Subcutaneous abdominal adipose tissue (tissue), 5 donors: ENCODE results near the gene MARCHF2.
"Not testable (repeated sequence)": the region's sequence is repeated elsewhere in the genome, so short reads cannot be mapped to it uniquely, and the experiment has no call there.

Experiments used
- H3K27ac ChIP-seq: one replicate; pipeline ENCODE4 v1.7.0; 2013; ENCODE audit warnings: low read depth, mild to moderate bottlenecking, inconsistent platforms, low read length, moderate library complexity
- H3K27me3 ChIP-seq, 5 donors: one replicate each; pipeline ENCODE4 v1.7.0; 2013; ENCODE audit warnings: low read length in 5 of 5, inconsistent platforms in 1 of 5; ENCODE audit not compliant: control insufficient read depth in 5 of 5, insufficient read depth in 4 of 5
- H3K36me3 ChIP-seq, 5 donors: one replicate each; pipeline ENCODE4 v1.7.0; 2013; ENCODE audit warnings: low read length in 5 of 5; ENCODE audit not compliant: control insufficient read depth in 5 of 5, insufficient read depth in 5 of 5
- H3K4me1 ChIP-seq, 5 donors: one replicate each; pipeline ENCODE4 v1.7.0; 2013; ENCODE audit warnings: low read length in 5 of 5, mild to moderate bottlenecking in 3 of 5, moderate library complexity in 1 of 5; ENCODE audit not compliant: control insufficient read depth in 5 of 5, insufficient read depth in 5 of 5
- H3K4me3 ChIP-seq, 5 donors: one replicate each; pipeline ENCODE4 v1.7.0; 2013; ENCODE audit warnings: low read length in 5 of 5, low read depth in 1 of 5
- H3K9ac ChIP-seq, 5 donors: one replicate each; pipeline ENCODE4 v1.7.0; 2013; ENCODE audit warnings: low read length in 5 of 5, mild to moderate bottlenecking in 4 of 5, moderate library complexity in 3 of 5
- H3K9me3 ChIP-seq, 5 donors: one replicate each; pipeline ENCODE4 v1.7.0; 2013; ENCODE audit warnings: low read length in 5 of 5; ENCODE audit not compliant: control insufficient read depth in 5 of 5
- donor health status: healthy.
- donor health status: healthy.
- donor health status: healthy.
- donor health status: healthy.
- donor health status: healthy.

The MARCHF2 gene

DNA sequence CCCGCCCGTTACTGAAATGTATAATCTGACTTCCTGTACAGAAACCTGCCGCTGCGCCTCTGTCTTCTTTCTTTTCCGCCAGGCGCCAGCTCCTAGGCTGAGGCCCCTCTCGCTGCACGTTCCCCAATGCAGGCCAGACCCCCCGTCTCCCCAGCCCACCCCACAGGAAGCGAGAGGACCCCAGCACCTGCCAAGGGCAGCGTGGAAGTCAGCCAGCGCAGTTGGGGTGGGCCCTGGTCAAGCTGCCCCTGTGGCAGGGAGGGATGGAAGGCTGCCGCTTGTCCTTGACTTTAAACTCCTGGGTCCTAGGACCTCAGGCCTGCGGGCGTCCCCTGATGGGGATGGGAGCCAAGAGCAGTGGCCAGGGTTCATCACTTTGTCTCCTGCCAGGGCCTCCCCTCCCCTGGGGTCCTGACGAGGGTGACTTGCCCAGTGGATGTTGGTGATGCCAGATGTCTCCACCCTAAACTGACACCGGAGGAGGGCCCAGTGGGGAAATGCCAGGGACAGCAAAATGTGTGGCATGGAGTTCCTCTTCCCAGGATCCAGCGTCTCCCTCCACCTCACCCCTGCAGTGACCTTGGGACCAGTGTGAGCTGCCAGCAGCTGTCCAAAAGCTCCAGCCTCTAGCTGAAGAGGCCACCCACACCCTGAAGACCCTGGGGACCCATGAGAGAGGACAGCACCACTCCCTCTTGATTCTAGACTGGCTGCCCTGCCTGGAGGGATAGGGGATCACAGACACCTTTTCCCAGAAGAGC lies 8.5 kb upstream of the MARCHF2 start:
- Histone ChIP-seq H3K4me3 (no peak overlapping the region), H3K27ac (no peak overlapping the region), H3K4me1 (peaks cover 0 to 6% (median 0%) of the 10 kb centered on the region in 5 donors), H3K27me3 (no peaks in the 10 kb centered on the region), H3K36me3 (peaks cover 0 to 51% (median 41%) of the 10 kb centered on the region in 5 donors), H3K9me3 (no peaks in the 10 kb centered on the region), H3K9ac (no peak overlapping the region)

DNA sequence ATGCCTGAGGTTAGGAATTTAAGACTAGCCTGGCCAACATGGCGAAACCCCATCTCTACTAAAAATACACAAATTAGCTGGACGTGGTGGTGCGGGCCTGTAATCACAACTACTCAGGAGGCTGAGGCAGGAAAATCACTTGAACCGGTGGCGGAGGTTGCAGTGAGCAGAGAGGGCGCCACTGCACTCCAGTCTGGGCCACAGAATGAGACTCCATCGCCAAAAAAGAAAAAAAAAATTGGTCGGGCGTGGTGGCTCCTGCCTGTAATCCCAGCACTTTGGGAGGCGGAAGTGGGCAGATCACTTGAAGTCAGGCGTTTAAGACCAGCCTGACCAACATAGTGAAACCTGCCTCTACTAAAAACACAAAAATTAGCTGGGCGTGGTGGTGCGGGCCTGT lies 2.4 kb upstream of the MARCHF2 start:
- H3K36me3 ChIP-seq, H3K27ac ChIP-seq, H3K9me3 ChIP-seq, H3K27me3 ChIP-seq, H3K4me3 ChIP-seq, H3K9ac ChIP-seq: not testable (repeated sequence)
- peaks cover 4 to 24% (median 19%) of the 10 kb centered on the region in 5 donors for H3K4me1 ChIP-seq

DNA sequence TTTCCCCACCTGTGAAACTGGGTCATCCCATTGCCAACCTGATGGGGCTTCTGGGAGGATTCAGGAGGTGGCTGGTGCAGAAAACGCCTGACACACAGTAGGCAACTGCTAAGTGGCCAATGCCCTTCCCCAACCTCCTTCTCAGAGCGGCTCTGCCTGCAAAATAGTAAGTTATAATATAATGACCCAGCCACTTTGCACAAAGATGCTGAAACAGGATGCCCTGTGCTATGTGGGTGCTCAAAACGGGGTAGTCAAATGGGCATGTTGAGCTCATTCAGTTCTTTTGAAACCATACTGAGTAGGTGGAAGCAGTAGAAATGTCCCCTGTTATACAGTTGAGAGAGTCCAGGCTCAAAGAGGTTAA lies 507 bp downstream of the MARCHF2 start:
- no peak overlapping the region for H3K27ac ChIP-seq

DNA sequence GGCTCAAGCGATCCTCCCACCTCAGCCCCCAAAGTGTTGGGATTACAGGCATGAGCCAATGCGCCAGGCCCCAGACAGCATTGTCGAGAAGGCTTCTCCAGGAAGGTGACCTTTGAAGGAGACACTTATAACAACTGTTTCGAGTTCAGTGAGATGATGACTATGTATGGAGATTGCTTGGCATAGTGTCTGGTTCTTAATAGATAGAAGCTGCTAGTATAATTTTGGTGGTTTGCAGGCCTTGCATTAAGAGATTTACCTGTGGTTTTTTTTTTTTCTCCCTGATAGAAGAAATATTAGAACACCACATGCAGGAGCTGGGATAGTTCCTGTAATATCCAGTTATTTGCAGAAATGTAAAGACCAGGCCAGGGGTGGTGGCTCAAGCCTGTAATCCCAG lies 3.7 kb downstream of the MARCHF2 start:
- no peaks in the 10 kb centered on the region for H3K27me3 ChIP-seq
- H3K9ac ChIP-seq, result no peak overlapping the region
- H3K4me1 ChIP-seq, result peaks cover 6 to 52% (median 36%) of the 10 kb centered on the region in 5 donors
- H3K27ac ChIP-seq, result no peak overlapping the region
- H3K4me3 ChIP-seq, result no peak overlapping the region
- H3K9me3 ChIP-seq, result no peaks in the 10 kb centered on the region
- peaks cover 0 to 6% (median 3%) of the 10 kb centered on the region in 5 donors for H3K36me3 ChIP-seq

More for the DNA sequence above, 507 bp downstream of the MARCHF2 start:
- Histone ChIP-seq H3K9me3 (no peaks in the 10 kb centered on the region), H3K27me3 (no peaks in the 10 kb centered on the region), H3K36me3 (peaks cover 0 to 2% (median 0%) of the 10 kb centered on the region in 5 donors), H3K4me3 (peak overlapping the region; percentile 80 to 89 (median 86)), H3K4me1 (peaks cover 6 to 47% (median 33%) of the 10 kb centered on the region in 5 donors), H3K9ac (peak overlapping the region in 4 of 5 donors; percentile 88 to 93 (median 90))

DNA sequence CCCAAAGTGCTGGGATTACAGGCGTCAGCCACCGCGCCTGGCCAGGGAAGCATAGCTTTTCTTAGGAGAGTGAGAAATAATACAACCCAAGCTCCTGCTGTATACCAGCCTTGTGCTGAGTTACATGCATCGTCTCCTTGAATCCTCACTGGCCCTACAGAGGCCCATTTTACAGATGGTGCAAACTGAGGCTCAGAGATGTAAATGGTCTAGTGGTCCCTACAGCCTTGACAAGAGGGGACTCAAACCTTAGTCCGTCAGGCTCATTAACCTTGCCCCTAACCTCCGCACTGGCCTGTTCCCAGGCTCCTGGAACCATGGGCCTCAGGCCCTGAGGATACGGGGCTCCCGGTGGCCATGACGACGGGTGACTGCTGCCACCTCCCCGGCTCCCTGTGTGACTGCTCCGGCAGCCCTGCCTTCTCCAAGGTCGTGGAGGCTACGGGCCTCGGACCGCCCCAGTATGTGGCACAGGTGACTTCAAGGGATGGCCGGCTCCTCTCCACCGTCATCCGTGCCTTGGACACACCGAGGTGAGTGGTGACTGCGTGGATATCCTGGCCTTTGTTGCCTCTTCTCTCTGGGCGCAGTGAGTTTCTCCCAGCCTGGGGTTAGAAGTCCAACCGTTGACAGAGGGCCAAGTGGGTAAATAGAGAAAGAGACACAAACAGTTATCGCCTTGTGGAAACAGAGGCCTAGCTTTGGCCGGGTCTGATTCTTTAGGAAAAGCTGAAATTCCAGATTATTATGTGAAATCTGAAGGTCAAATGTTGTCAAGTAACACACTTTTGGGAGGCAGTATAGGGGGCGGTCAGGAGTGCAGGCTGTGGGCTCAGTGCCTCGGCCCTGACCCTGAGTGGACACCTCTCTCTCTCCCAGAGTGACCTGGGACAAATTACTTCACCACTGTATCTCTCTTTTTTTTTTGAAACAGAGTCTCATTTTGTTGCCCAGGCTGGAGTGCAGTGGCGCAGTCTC lies 8.7 kb downstream of the MARCHF2 start:
- H3K27me3 ChIP-seq, result no peaks in the 10 kb centered on the region
- peak overlapping the region in 3 of 5 donors; percentile 43 to 60 (median 46) for H3K9ac ChIP-seq
- peaks cover 8 to 42% (median 37%) of the 10 kb centered on the region in 5 donors for H3K4me1 ChIP-seq
- H3K27ac ChIP-seq, result peak overlapping the region; percentile 94
- peaks cover 0 to 17% (median 13%) of the 10 kb centered on the region in 5 donors for H3K36me3 ChIP-seq
- H3K9me3 ChIP-seq, result no peaks in the 10 kb centered on the region
- no peak overlapping the region for H3K4me3 ChIP-seq

DNA sequence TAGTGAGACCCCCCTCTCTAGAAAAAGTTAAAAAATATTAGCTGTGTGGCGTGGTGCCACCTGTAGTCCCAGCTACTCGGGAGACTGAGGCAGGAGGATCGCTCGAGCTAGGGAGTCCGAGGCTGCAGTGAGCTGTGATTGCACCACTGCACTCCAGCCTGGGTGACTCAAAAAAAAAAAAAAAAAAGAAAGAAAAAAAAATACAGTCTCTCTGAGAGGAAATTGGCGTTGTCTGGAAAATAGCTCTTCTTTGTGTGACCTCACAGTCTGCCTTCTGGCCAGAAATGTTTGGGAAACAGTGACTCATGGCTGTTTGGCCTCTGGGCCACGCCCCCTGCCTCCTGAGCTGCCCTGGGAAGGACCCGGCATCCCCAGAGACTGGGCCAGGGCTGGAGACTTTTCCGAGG lies 10.7 kb downstream of the MARCHF2 start:
- peak overlapping the region in 4 of 5 donors; percentile 36 to 55 (median 52) for H3K4me3 ChIP-seq
- peak overlapping the region; percentile 48 to 77 (median 68) for H3K9ac ChIP-seq
- H3K9me3 ChIP-seq, result no peaks in the 10 kb centered on the region
- no peaks in the 10 kb centered on the region for H3K27me3 ChIP-seq
- H3K27ac ChIP-seq, result peak overlapping the region; percentile 94
- peaks cover 6 to 30% (median 22%) of the 10 kb centered on the region in 5 donors for H3K4me1 ChIP-seq
- H3K36me3 ChIP-seq, result peaks cover 0 to 23% (median 16%) of the 10 kb centered on the region in 5 donors

DNA sequence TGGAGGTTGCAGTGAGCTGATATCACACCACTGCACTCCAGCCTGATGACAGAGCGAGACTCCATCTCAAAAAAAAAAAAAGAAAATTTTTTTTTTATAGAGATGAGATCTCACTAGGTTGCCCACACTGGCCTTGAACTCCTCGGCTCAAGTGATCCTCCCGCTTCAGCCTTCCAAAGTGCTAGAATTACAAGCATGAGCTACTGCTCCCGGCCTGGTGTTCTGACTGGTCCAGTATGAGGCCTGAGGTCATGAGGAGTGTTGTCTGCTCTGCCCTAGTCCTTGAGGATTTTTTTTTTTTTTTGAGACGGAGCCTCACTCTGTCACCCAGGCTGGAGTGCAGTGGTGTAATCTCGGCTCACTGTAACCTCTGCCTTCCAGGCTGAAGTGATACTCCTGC lies 12.2 kb downstream of the MARCHF2 start:
- H3K9me3 ChIP-seq, H3K27ac ChIP-seq, H3K4me3 ChIP-seq, H3K27me3 ChIP-seq, H3K9ac ChIP-seq: not testable (repeated sequence)
- Histone ChIP-seq H3K36me3 (peaks cover 0 to 32% (median 17%) of the 10 kb centered on the region in 5 donors), H3K4me1 (peaks cover 6 to 30% (median 22%) of the 10 kb centered on the region in 5 donors)

DNA sequence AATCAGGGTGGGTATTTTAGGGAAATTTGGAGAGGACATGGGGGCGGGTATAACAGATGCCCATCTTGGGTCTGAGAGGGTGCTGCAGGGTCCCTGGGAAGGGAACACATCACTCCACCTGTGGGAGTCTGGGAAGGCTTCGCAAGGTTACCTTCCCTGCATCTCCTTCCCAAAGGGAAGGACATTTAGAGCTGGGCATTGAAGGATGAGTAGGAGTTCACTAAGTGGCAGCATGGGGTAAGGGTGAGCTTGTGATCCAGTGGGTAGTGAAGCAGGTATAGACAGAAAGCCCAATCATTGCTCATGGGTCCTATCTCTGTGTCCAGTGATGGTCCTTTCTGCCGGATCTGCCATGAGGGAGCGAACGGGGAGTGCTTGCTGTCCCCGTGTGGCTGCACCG lies 13.2 kb downstream of the MARCHF2 start:
- Histone ChIP-seq H3K9me3 (no peaks in the 10 kb centered on the region), H3K4me1 (peaks cover 6 to 30% (median 22%) of the 10 kb centered on the region in 5 donors), H3K4me3 (no peak overlapping the region), H3K27me3 (no peaks in the 10 kb centered on the region), H3K27ac (no peak overlapping the region), H3K9ac (no peak overlapping the region), H3K36me3 (peaks cover 0 to 41% (median 24%) of the 10 kb centered on the region in 5 donors)

DNA sequence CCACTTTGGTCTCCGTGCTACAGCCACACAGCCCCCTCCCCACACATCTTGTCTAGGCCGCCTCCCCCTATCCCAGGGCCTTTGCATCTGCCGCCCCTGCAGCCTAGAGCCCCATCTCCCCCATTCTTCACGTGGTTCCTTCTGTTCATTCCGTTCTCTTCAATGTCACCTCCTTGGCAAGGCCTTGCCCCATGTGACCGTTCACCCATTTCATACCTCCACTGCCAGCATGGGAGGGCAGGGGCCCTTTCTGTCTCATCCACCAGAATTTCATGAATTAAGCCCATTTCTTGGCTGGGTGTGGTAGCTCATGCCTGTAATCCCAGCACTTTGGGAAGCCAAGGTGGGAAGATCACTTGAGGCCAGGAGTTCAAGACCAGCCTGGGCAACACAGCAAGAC lies 15.9 kb downstream of the MARCHF2 start:
- Histone ChIP-seq H3K4me3 (no peak overlapping the region), H3K27me3 (no peaks in the 10 kb centered on the region), H3K27ac (no peak overlapping the region), H3K9me3 (no peaks in the 10 kb centered on the region), H3K36me3 (peaks cover 0 to 46% (median 22%) of the 10 kb centered on the region in 5 donors), H3K4me1 (peaks cover 1 to 12% (median 8%) of the 10 kb centered on the region in 5 donors), H3K9ac (no peak overlapping the region)
